GM04503 (cell line): ENCODE data around the gene TBC1D14.

ENCODE experiments used
- DNase-seq: peaks from one replicate; pipeline ENCODE4 v3.0.0-alpha.2; 2012; ENCODE audit warnings: low read depth

TBC1D14 gene

GRCh38 chr4:7001271-7001670, 91.6 kb downstream of the TBC1D14 start:
- DNase-seq, result no peak

DNA sequence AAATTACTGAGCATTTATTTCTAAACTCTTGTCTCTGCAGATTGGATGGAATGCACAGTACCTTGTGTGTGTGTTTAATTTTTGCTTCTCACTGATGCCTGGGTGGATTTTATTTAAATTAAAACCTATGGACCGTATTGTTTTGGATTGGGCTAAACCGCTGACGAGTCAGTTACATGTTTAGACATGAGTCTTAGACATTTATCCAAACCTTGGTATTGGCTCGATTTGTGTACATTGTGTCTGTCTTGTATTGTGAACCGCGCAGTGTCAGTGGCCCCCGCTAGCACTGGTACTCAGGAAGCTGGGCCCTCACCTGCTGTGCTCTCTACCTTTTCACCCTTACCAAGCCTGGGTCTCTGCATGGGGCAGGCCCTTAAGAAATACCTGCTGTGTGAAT, 92.7 kb downstream of the TBC1D14 start:
- DNase-seq, result no peak

DNA sequence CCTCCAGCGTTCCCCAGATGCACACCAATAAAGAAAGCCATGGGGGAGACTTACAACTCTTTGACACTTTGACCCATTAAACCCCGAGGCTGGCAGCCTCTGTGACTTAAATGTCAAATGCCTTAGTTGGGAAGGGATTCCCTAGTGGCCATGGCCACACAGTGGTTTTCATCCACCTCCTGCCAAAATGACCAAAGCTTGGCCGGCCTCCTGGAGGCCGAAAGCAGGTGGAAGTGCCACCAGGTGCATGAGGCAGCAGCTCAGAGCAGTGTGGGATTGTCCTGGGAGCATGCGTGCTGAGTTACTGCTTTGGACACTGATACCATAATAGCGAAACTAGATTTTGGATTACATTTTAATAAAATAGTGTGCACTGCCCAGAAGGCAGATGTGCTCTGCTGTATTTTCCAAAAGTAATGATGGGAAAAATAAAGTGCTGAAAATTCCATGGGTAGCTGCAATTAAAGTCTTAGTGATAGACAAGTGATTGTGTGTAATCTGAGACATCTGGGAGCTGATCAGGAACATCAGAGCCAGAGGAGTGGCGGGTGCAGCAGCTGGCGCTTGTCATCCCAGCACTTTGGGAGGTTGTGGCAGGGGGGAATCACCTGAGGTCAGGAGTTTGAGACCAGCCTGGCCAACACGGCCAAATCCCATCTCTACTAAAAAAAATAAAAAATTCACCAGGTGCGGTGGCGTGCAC, 93.7 kb downstream of the TBC1D14 start:
- no peak for DNase-seq

- DNase-seq, result no peak
These were observed 94.2 kb downstream of the TBC1D14 start for GRCh38 chr4:7003879-7004240.

- no peak for DNase-seq
These were observed 94.7 kb downstream of the TBC1D14 start for GRCh38 chr4:7004331-7004730.

- no peak for DNase-seq
These were observed 95.9 kb downstream of the TBC1D14 start for GRCh38 chr4:7005571-7005970.

- peak; percentile 42 for DNase-seq
These were observed 96.8 kb downstream of the TBC1D14 start for GRCh38 chr4:7006411-7006810.

- no peak for DNase-seq
These were observed 97.7 kb downstream of the TBC1D14 start for GRCh38 chr4:7007142-7007907.

- no peak for DNase-seq
These were observed 98.3 kb downstream of the TBC1D14 start for GRCh38 chr4:7007944-7008343.

GRCh38 chr4:7009564-7009963, 99.9 kb downstream of the TBC1D14 start:
- DNase-seq, result no peak

- no peak for DNase-seq
These were observed 103.5 kb downstream of the TBC1D14 start for GRCh38 chr4:7013175-7013574.

DNA sequence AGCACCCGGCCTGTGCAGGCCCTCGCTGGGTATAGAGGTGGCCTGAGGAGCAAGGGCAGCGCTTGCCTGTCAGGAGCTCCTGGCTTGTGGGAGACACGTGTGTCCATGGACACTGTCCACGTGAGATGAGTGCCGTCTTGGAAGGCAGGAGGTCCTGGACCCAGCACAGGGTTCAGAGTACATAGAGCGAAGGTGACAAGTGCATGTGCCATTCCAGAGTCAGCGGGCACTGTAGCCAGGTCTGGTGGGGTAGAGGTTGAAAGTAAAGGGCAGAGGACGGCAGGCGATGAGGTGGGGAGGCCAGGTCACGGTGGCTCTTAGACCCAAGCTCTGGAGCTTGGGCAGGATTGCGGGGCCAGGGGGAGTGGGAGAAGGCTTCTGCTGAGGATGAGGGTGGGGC, 105.2 kb downstream of the TBC1D14 start:
- DNase-seq, result no peak

DNA sequence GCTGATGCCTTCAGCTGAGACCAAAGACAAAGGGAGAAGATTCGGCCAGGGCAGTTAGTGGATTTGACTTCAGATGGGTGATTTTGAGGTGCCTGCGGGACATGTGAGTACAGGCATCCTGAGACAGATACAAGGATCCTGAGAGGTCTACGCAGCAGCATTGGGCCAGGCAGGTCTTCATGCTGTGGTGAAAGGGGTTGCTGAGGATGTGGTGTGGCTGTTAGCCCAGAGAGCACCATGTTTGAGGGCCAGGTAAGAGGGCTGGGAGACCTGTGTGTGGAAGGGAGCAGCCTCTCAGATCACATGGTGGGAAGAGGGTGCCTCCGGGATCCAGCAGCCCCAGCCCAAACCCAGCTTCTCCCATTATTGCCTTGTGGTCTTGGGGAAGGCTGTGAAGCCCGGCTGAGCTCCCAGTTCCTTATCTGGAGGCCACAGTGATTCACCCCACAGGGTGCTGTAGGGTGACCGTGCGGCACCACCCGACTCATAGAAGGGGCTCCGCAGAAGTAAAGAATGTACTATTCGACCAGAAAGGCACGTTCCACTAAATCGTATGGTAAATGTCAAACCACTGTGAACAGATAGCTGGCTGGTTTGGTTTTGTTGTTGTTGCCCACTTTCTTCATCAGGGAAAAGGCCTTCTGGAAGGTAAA, 105.9 kb downstream of the TBC1D14 start:
- no peak for DNase-seq

GRCh38 chr4:7016086-7016485, 106.5 kb downstream of the TBC1D14 start:
- DNase-seq, result no peak

DNA sequence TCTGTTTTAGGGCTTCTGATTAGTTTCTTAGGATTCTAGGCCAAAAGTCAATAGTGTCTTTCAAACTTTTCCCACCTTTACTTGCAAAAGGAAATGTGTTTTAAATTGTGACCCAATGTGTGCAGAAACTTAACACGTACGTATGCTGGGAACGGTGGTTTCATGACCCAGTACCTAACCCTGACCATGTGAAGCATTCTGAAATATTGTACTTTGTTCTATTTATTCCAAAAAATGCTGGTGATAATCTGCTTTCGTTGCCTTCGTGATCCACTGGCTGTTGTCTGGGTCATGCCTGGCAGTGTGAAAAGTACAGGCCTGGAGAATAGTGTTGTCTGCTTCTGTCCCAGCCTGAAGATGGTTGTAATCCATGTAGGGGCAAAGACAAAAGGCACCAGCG, 106.9 kb downstream of the TBC1D14 start:
- DNase-seq, result no peak

DNA sequence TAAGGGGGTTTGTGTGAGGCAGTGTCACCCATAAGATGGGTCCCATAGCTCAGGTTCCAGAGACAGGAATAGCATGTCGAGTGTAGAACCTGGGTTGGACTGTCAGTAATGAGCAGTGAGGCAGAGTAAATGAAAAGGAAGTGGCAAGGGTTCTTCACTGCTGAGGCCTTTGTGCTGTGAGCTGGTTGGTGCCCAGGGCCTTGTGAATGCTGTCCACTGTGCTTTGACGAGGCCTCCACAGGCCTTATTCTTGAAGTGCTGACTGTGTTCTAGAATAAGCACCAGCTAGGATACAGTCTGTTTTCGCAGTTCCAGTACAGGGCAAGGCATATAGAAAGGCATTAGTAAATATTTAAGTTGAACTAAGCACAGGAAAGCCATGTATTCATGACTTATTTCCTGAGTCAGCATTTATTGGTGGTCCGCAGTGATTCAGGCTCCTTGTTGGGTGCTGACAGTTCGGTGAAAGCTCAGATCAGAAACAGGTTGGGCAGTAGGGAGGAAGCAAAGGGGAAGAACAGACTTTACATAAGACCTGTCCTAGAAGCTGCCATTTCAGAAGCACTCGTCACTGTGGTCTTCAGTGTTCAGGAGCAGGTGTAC, 107.9 kb downstream of the TBC1D14 start:
- no peak for DNase-seq

DNA sequence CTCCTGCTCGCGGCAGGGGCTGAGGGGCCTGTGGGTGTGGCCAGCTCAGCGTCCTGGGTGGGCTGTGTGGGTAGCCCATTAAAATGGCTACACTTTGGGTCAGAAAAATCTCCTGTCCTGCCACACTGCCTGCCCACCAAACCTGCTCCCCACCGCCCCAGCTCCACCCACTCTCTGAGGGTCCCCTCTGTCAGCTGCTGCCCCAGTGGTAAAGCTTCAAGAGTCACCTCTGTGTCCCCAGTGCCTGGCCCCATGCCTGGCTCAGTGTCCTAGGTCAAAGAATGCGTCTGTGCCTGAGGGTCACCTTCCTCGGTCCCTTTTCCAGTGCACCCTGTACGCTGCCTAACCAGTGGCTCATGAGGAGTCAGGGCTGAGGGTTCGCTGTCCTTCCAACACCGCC, 108.7 kb downstream of the TBC1D14 start:
- DNase-seq, result no peak

DNA sequence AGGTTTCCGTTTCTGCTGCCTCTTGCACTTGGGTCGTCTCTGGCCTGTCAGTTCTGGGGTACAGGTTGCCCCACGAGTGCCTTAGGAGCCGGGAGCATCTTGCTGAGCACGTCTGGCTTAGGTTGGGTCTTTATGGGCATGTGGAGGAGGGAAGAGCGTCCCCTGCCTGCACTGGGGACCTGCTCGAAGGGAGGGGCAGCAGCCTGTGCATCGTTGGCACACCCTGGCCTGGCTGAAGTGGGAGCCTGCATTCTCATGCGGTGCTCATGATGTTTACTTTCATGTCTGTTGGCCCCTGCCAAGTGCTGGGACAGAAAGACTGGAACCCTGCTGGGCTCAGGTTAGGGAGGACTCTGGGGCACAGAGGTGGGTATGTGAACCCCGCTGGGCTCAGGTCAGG, 109.7 kb downstream of the TBC1D14 start:
- DNase-seq, result no peak

GRCh38 chr4:7020290-7020689, 110.7 kb downstream of the TBC1D14 start:
- DNase-seq, result no peak

DNA sequence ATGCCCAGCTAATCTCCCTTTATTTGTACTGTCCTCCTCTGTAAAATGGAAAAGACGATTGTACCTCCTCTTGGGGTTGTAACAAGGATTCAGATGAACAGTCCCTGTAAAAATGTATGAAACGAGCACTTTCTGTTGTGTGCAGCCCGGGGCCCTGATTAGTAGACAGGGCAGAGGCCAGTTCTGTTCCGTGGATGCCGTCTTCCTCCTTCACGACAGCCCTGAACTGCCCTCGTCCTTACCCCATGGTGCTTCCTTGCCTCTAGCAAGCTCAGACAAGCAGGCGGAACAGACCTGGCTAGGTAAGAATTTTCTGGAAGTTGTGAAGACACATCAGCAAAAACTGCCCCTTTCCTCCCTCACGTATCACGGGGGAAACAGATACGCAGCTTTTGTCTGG, 111.2 kb downstream of the TBC1D14 start:
- no peak for DNase-seq

GRCh38 chr4:7021355-7021754, 111.7 kb downstream of the TBC1D14 start:
- no peak for DNase-seq

GRCh38 chr4:7021930-7022664, 112.5 kb downstream of the TBC1D14 start:
- DNase-seq, result peak; percentile 83
